GM23338 (cell line): ENCODE data around the gene SMARCC2. TPM values are rescaled to one million over a fixed set of nuclear protein-coding genes. Genes with fewer than 3 reads are reported as not detected.

ENCODE experiments used
- ATAC-seq: fragments of 200-7000 bp; cut with Tn5 transposase; 3 replicates; pipeline ENCODE4 v1.9.1; 2020
- DNase-seq: peaks from one replicate; pipeline ENCODE4 v3.0.0-alpha.2; 2015; ENCODE audit warnings: low spot score
- H2AFZ ChIP-seq: fragments of 200-600 bp; sonication (generic); 2 replicates; pipeline ENCODE4 v1.8.0; 2016; ENCODE audit warnings: antibody characterized with exemption, mild to moderate bottlenecking, moderate library complexity
- H3F3A ChIP-seq: fragments of 200-600 bp; sonication (generic); replicated peaks from 2 replicates; pipeline ENCODE4 v1.8.0; 2017; ENCODE audit warnings: antibody characterized with exemption, mixed run types, low read depth
- H3K27ac ChIP-seq: fragments of 200-600 bp; sonication (generic); 2 replicates; pipeline ENCODE4 v1.6.1; 2016; ENCODE audit warnings: low read depth
- H3K27me3 ChIP-seq: fragments of 200-600 bp; sonication (generic); 2 replicates; pipeline ENCODE4 v1.8.0; 2016; ENCODE audit warnings: mild to moderate bottlenecking, mixed run types, moderate library complexity; ENCODE audit not compliant: insufficient read depth
- H3K36me3 ChIP-seq: fragments of 200-600 bp; sonication (generic); 2 replicates; pipeline ENCODE4 v1.8.0; 2016; ENCODE audit warnings: mild to moderate bottlenecking; ENCODE audit not compliant: insufficient read depth
- H3K4me1 ChIP-seq: fragments of 200-600 bp; sonication (generic); 2 replicates; pipeline ENCODE4 v1.8.0; 2016; ENCODE audit warnings: mild to moderate bottlenecking, moderate library complexity; ENCODE audit not compliant: insufficient read depth
- H3K4me2 ChIP-seq: fragments of 200-600 bp; sonication (generic); 2 replicates; pipeline ENCODE4 v1.7.1; 2017; ENCODE audit warnings: mixed run types
- H3K4me3 ChIP-seq: fragments of 200-600 bp; sonication (generic); 2 replicates; pipeline ENCODE4 v1.6.1; 2016; ENCODE audit warnings: mixed run types
- H3K79me2 ChIP-seq: fragments of 200-600 bp; sonication (generic); replicated peaks from 2 replicates; pipeline ENCODE4 v1.8.0; 2017; ENCODE audit warnings: mild to moderate bottlenecking; ENCODE audit not compliant: insufficient read depth
- H3K9me2 ChIP-seq: fragments of 200-600 bp; sonication (generic); 2 replicates; pipeline ENCODE4 v1.8.0; 2017; ENCODE audit not compliant: insufficient read depth
- H4K20me1 ChIP-seq: fragments of 200-600 bp; sonication (generic); replicated peaks from 2 replicates; pipeline ENCODE4 v1.8.0; 2017; ENCODE audit warnings: mild to moderate bottlenecking; ENCODE audit not compliant: insufficient read depth
- H3K27ac Mint-ChIP-seq: 2 replicates; pipeline ENCODE4 v1.8.0; 2020; ENCODE audit warnings: inconsistent platforms, mild to moderate bottlenecking, moderate library complexity, mixed read lengths
- H3K27me3 Mint-ChIP-seq: 3 replicates; pipeline ENCODE4 v1.8.0; 2022; ENCODE audit warnings: low read depth, mild to moderate bottlenecking, moderate library complexity, mixed read lengths, inconsistent platforms; ENCODE audit not compliant: insufficient read depth, poor library complexity
- H3K36me3 Mint-ChIP-seq: 3 replicates; pipeline ENCODE4 v1.8.0; 2021; ENCODE audit warnings: low read depth, mild to moderate bottlenecking, inconsistent platforms, moderate library complexity, mixed read lengths
- H3K4me1 Mint-ChIP-seq: 3 replicates; pipeline ENCODE4 v1.8.0; 2020; ENCODE audit warnings: mild to moderate bottlenecking, inconsistent platforms, mixed read lengths
- H3K4me3 Mint-ChIP-seq: 3 replicates; pipeline ENCODE4 v1.8.0; 2021; ENCODE audit warnings: moderate library complexity, mild to moderate bottlenecking, inconsistent platforms, mixed read lengths
- H3K9me3 Mint-ChIP-seq: 3 replicates; pipeline ENCODE4 v1.8.0; 2020; ENCODE audit warnings: moderate library complexity, mild to moderate bottlenecking, inconsistent platforms, mixed read lengths
- ETS1 ChIP-seq: IDR thresholded peaks from 2 replicates; pipeline ENCODE4 v1.6.1; 2016; ENCODE audit warnings: antibody characterized with exemption
- JUNB ChIP-seq: IDR thresholded peaks from one replicate; pipeline ENCODE4 v1.6.1; 2016; ENCODE audit warnings: antibody characterized with exemption; ENCODE audit not compliant: unreplicated experiment
- POLR2AphosphoS5 ChIP-seq: IDR thresholded peaks from 2 replicates; pipeline ENCODE4 v1.6.1; 2016; ENCODE audit warnings: antibody characterized with exemption, low read depth
- STAT1 ChIP-seq: IDR thresholded peaks from one replicate; pipeline ENCODE4 v1.6.1; 2016; ENCODE audit warnings: antibody characterized with exemption; ENCODE audit not compliant: unreplicated experiment
- ZNF114 ChIP-seq: fragments of 250-450 bp; sonication (Bioruptor Pico); IDR thresholded peaks from 2 replicates; pipeline ENCODE4 v1.5.0; 2020; ENCODE audit warnings: mild to moderate bottlenecking, moderate library complexity
- polyA plus RNA-seq: library from polyadenylated mRNA; unstranded; fragments of >200 nt; fragmentation: Nextera tagmentation; extraction: Ambion mirVana; gene quantifications from 2 replicates; pipeline ENCODE4 v1.2.1, GENCODE V29; 2016
- total RNA-seq: library from RNA; depleted of rRNA; stranded (reverse); fragments of >200 nt; shearing (Covaris generic); gene quantifications from 2 replicates; pipeline ENCODE4 v1.2.3, GENCODE V29; 2014
- TF ChIP-seq, protein P1 (sequence below): fragments of 250-450 bp; sonication (Bioruptor Pico); IDR thresholded peaks from 2 replicates; pipeline ENCODE4 v1.5.0; 2020; ENCODE audit warnings: mild to moderate bottlenecking, moderate library complexity

Gene SMARCC2
- total and polyA plus RNA-seq, 2 experiments from 2014 or later, result 40.4 to 68.3 TPM

GRCh38 chr12:56128670-56129205, 60.5 kb downstream of the SMARCC2 start (continued):
- TF ChIP-seq, protein P1, sequence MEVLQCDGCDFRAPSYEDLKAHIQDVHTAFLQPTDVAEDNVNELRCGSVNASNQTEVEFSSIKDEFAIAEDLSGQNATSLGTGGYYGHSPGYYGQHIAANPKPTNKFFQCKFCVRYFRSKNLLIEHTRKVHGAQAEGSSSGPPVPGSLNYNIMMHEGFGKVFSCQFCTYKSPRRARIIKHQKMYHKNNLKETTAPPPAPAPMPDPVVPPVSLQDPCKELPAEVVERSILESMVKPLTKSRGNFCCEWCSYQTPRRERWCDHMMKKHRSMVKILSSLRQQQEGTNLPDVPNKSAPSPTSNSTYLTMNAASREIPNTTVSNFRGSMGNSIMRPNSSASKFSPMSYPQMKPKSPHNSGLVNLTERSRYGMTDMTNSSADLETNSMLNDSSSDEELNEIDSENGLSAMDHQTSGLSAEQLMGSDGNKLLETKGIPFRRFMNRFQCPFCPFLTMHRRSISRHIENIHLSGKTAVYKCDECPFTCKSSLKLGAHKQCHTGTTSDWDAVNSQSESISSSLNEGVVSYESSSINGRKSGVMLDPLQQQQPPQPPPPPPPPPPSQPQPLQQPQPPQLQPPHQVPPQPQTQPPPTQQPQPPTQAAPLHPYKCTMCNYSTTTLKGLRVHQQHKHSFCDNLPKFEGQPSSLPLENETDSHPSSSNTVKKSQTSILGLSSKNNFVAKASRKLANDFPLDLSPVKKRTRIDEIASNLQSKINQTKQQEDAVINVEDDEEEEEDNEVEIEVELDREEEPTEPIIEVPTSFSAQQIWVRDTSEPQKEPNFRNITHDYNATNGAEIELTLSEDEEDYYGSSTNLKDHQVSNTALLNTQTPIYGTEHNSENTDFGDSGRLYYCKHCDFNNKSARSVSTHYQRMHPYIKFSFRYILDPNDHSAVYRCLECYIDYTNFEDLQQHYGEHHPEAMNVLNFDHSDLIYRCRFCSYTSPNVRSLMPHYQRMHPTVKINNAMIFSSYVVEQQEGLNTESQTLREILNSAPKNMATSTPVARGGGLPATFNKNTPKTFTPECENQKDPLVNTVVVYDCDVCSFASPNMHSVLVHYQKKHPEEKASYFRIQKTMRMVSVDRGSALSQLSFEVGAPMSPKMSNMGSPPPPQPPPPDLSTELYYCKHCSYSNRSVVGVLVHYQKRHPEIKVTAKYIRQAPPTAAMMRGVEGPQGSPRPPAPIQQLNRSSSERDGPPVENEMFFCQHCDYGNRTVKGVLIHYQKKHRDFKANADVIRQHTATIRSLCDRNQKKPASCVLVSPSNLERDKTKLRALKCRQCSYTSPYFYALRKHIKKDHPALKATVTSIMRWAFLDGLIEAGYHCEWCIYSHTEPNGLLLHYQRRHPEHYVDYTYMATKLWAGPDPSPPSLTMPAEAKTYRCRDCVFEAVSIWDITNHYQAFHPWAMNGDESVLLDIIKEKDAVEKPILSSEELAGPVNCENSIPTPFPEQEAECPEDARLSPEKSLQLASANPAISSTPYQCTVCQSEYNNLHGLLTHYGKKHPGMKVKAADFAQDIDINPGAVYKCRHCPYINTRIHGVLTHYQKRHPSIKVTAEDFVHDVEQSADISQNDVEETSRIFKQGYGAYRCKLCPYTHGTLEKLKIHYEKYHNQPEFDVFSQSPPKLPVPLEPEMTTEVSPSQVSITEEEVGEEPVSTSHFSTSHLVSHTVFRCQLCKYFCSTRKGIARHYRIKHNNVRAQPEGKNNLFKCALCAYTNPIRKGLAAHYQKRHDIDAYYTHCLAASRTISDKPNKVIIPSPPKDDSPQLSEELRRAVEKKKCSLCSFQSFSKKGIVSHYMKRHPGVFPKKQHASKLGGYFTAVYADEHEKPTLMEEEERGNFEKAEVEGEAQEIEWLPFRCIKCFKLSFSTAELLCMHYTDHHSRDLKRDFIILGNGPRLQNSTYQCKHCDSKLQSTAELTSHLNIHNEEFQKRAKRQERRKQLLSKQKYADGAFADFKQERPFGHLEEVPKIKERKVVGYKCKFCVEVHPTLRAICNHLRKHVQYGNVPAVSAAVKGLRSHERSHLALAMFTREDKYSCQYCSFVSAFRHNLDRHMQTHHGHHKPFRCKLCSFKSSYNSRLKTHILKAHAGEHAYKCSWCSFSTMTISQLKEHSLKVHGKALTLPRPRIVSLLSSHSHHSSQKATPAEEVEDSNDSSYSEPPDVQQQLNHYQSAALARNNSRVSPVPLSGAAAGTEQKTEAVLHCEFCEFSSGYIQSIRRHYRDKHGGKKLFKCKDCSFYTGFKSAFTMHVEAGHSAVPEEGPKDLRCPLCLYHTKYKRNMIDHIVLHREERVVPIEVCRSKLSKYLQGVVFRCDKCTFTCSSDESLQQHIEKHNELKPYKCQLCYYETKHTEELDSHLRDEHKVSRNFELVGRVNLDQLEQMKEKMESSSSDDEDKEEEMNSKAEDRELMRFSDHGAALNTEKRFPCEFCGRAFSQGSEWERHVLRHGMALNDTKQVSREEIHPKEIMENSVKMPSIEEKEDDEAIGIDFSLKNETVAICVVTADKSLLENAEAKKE, result no peak
- TF ChIP-seq ETS1 (no peak), JUNB (no peak), ZNF114 (CRISPR knock-in tag) (no peak)

DNA sequence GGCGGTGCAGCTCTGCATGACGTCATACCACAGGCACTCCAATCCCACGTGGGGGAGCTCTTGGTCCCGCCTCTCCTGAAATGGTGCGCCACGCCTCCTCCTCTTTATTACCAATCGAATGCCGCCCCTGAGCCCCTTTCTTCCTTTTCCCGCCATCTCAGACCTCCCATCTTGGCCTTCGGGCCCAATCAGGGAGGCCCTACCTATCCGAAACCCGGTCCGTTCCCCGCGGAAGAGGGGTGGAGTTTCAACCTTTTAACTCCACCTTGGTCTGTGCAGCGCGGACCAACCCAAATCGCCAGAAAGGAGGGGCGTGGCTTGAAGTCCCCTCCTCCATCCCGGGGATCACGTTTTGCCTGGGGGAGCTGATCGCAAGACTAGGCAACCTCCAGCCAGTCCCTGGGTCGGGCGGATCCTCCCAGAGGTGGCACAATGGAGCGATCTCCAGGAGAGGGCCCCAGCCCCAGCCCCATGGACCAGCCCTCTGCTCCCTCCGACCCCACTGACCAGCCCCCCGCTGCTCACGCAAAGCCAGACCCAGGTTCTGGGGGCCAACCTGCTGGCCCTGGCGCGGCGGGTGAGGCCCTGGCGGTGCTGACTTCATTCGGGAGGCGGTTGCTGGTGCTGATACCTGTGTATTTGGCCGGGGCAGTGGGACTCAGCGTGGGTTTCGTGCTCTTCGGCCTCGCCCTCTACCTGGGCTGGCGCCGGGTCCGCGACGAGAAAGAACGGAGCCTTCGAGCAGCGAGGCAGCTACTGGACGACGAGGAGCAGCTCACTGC, 61.2 kb downstream of the SMARCC2 start, which contains the start of gene ESYT1:
TSS of gene ESYT1 (plus strand) at position 380 of the 782 bp plus-strand sequence. CDS start at position 433, 53 bp downstream.
- Histone ChIP-seq H3K27ac (peak within 1 kb of the TSS; percentile 60), H3K4me2 (peak within 1 kb of the TSS; percentile 89), H3F3A (peaks cover 4% of the 10 kb centered on the region; the same call in 1 of the 2 replicates), H3K79me2 (peaks cover 21% of the 10 kb centered on the region), H3K4me3 (peak within 1 kb of the TSS; percentile 89), H2AFZ (no peak within 1 kb of the TSS; the same call in 1 of the 2 replicates), H3K9me2 (no peaks in the 10 kb centered on the region), H3K36me3 (peaks cover 13% of the 10 kb centered on the region), H4K20me1 (peaks cover 13% of the 10 kb centered on the region; the same call in 1 of the 2 replicates), H3K27me3 (no peaks in the 10 kb centered on the region), H3K4me1 (peaks cover 17% of the 10 kb centered on the region)
- Mint-ChIP-seq H3K27ac (peak within 1 kb of the TSS; percentile 98), H3K36me3 (peaks cover 33% of the 10 kb centered on the region), H3K27me3 (peaks cover 3% of the 10 kb centered on the region), H3K9me3 (no peaks in the 10 kb centered on the region), H3K4me1 (peaks cover 30% of the 10 kb centered on the region), H3K4me3 (peak within 1 kb of the TSS; percentile 98)
- DNase-seq, result peak; percentile 100
- peak; percentile 88 for ATAC-seq
- peak; percentile 88 for TF ChIP-seq POLR2AphosphoS5
- TF ChIP-seq, protein P1, result no peak
- TF ChIP-seq STAT1, result no peak
- no peak for TF ChIP-seq JUNB
